ACHN (cell line): Measurements from ENCODE around the gene ANKRD12.

Source experiments
- DNase-seq: peaks from one replicate; pipeline ENCODE4 v3.0.0-alpha.2; 2015
- in situ Hi-C: cut with HindIII; loops from 2 replicates; pipeline ENCODE4 v1.10.0; 2017; ENCODE audit warnings: low sequenced_read_pairs, low pct_ligation_motif_present, low pct_unique_long_range_greater_than_20kb

Gene ANKRD12

DNA sequence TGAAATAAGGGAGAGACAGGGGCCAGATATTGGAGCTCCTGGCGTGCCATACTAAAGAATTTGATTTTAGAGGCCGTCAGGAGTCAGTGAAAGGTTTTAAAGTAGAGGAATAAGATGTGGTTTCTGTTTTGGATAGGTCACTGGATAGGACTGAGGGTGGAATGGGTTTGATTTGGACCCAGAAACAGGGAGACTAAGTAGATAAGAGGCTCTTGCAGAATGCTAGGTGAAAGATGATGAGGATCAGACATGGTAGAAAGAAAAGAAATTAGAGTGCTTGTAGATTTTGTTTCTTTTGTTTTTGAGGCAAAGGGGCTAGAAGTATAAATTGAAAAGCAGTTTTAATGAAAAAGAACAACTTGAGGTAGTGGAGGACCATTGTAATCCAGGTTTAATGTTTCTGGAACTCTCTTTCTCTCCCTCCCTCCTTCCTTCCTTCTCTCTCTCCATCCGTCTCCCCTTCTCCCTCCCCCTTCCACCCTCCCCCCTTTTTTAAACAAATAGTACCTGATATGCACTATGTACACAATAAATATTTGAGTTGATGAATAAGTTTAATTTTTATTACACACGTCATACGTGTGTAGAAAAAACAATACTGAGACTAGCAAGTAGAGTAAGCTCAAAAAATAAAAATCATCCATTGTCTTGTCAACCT, 32.2 kb upstream of the ANKRD12 start:
- no peak for DNase-seq
- in situ Hi-C loops, result no loop called here

DNA sequence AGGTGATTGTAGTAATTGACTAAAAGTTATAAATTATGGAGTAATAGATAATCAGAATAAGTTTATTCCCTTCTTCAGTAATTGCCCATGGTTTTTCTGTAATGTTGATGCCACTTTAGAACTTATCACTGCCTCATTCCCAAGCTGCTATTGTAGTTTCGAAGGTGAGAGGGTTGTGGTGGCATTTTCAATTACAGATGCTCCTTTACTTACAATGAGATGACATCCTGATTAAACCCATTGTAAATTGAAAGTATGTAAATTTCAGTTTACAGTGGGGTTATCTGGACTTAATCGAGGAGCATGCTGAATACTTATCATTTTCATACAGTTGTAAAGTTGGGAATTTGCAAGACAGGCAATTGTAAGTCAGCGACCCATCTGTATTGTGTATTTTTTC, 31.2 kb upstream of the ANKRD12 start:
- in situ Hi-C loops, result no loop called here

GRCh38 chr18:9106094-9106493, 30.5 kb upstream of the ANKRD12 start:
- DNase-seq, result no peak
- in situ Hi-C loops, result no loop called here

More for the DNA sequence above, 31.2 kb upstream of the ANKRD12 start:
- no peak for DNase-seq

DNA sequence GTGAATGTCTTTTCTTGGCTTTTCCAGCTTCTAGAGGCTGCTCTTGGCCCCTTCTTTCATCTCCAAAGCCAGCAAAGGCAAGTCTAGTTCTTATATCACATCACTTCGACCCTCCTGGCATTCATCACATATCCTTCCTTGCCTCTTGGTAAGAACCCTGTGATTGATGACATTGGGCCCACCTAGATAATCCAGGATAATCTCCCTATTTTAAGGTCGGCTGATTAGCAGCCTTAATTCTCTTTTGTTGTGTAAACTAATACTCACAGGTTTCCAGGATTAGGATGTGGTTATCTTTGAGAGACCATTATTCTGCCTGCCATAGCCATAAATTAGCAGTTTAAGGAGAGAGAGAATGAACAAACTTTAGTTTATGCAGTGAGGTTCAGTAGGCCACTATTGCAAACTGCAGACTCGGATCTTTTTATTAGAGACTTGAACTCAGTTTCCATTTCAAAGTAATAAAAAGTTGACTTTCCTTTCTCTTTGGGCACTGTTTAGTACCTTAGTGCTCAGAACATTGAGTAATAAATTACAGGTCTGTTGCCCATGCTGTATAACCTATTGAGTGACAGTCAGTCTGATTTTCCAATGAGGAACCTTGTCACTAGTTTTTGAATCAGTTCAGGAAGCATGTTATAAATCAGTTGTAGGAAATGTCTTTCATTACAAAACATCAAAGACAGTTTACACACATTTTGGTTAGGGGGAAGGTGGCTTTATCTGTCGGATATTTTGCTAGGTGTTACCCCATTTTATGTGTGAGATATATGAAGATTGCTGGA, 29.6 kb upstream of the ANKRD12 start:
- no peak for DNase-seq
- in situ Hi-C loops, result no loop called here

- DNase-seq, result no peak
- in situ Hi-C loops, result no loop called here
Measured at GRCh38 chr18:9108911-9109310, 27.7 kb upstream of the ANKRD12 start.

GRCh38 chr18:9109523-9109922, 27.1 kb upstream of the ANKRD12 start:
- in situ Hi-C loops, result no loop called here
- no peak for DNase-seq

- in situ Hi-C loops, result no loop called here
- DNase-seq, result no peak
Measured at GRCh38 chr18:9113468-9114149, 23.0 kb upstream of the ANKRD12 start.

DNA sequence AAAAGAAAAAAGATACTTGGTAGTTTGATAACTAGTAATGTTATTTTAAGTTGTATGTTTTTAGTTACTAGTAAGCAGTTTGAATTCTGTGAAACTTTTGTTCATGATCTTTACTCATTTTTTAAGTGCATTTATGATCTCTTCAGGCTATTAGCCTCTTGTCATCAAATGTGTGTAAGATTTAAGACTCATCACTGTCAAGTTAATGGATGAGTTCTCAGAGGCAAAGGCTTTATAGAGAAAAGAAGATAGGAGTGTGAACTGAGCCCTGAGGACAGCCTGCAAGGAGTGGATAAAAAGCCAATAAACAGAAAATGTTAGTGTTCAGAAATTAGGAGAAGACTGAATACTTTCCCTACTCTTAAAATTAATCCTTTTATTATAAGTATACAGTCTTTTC, 20.6 kb upstream of the ANKRD12 start:
- no peak for DNase-seq
- in situ Hi-C loops, result no loop called here

GRCh38 chr18:9117980-9118841, 18.4 kb upstream of the ANKRD12 start:
- no peak for DNase-seq
- in situ Hi-C loops, result no loop called here

GRCh38 chr18:9120796-9121195, 15.8 kb upstream of the ANKRD12 start:
- in situ Hi-C loops, result no loop called here
- DNase-seq, result no peak

- no peak for DNase-seq
- in situ Hi-C loops, result no loop called here
Measured at GRCh38 chr18:9123520-9123919, 13.1 kb upstream of the ANKRD12 start.

- no peak for DNase-seq
- in situ Hi-C loops, result no loop called here
Measured at GRCh38 chr18:9124824-9125223, 11.8 kb upstream of the ANKRD12 start.

DNA sequence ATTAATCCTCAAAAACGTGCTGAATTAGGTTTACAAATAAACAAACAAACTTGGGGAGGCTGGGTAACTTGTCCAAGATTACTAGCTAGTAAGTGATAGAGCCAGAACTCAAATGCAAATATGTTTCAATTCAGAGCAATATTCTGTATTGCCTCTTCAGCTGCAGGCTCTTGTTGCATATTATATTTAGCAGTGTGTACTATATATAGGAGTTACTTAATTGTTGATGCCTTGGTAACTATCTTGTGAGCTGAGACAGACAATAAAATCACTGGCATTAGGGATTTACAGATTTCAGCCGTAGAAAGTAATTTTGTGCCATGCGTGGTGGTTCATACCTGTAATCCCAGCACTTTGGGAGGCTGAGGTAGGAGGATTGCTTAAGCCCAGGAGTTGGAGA, 10.2 kb upstream of the ANKRD12 start:
- DNase-seq, result no peak
- in situ Hi-C loops, result no loop called here

DNA sequence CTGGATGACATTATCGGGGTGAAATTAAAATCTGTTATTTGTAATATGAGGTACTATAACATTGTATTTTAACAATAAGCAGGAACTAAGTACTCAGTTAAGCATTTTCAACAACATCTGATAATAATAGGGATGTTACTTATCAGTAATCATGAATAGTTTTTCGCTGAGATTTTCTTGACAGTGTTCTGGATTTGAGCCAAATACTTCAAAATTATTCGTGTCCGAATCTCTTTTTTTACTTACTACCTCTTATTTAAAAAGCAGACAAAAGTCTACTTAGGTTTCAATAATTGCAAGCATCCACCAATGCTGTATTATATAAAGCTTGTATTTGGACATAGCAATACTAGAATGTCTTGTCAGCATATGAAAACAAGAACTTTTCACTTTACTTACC, 6.4 kb upstream of the ANKRD12 start:
- no peak for DNase-seq
- in situ Hi-C loops, result no loop called here

DNA sequence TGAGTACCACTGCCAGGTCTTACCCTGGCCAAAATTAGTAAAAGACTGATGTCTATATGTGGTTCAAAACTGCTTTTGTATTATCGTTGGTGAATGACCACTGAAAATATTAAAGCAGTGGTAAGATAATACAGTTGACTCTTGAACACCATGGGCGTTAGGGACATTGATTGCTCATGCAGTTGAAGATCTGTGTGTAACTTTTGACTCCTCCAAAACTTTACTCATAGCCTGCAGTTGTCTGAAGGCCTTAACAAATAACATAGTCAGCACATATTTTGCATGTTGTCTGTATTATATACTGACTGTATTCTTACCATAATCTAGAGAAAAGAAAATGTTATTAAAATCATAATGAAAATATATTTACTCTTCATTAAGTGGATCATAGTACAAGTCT, 5.8 kb upstream of the ANKRD12 start:
- in situ Hi-C loops, result no loop called here
- DNase-seq, result no peak

DNA sequence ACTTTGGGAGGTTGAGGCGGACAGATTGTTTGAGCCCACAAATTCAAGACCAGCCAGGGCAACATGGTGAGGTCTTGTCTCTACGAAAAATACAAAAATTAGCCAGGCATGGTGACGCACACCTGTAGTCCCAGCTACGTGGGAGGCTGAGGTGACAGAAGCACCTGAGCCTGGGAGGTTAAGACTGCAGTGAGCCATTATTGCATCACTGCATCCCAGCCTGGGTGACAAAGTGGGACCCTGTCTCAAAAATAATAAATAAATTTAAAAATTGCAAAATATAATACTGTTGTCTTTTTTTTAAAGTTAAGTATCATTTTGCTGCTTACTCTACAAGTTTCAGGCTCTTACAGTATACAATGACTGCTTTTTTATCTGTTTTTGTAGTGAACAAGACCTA, 4.0 kb upstream of the ANKRD12 start:
- in situ Hi-C loops, result no loop called here

DNA sequence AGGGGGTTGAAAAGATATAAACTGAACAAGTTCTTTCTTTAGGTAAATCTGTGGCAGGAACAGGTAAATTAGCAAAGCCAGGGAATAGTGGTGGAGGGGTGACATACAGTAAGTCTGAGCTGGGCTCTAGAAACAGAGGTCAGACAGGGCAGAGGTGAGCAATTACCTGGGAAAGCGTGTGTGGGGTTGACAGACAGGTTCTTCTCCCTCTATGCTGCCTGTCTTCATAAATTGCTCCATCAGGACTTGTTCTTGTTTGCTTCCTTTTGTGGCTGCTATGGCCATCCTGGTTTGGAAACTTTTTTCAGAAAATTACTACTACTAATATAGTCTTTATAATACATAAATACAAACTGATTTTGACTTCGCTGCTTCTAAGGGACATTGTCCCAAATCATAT, 3.4 kb upstream of the ANKRD12 start:
- DNase-seq, result no peak
- in situ Hi-C loops, result no loop called here

More for the DNA sequence above, 4.0 kb upstream of the ANKRD12 start:
- DNase-seq, result no peak

GRCh38 chr18:9135081-9135911, 1.3 kb upstream of the ANKRD12 start:
- in situ Hi-C loops, result no loop called here
- DNase-seq, result no peak
